Measurements from ENCODE around the gene ANP32B. TPM values are rescaled to one million over a fixed set of nuclear protein-coding genes. Genes with fewer than 3 reads are reported as not detected.

The ANP32B gene
- total RNA-seq (ENCODE audit: unreplicated experiment) = 108 TPM
- long read RNA-seq, transcript ANP32B-201 (7 exons, 1,463 nt) = major isoform, 75 of 99 reads
- long read RNA-seq, partial matches to known transcripts = 9 of 99 reads
- long read RNA-seq, other reads (novel, unspliced or antisense) = 15 of 99 reads

DNA sequence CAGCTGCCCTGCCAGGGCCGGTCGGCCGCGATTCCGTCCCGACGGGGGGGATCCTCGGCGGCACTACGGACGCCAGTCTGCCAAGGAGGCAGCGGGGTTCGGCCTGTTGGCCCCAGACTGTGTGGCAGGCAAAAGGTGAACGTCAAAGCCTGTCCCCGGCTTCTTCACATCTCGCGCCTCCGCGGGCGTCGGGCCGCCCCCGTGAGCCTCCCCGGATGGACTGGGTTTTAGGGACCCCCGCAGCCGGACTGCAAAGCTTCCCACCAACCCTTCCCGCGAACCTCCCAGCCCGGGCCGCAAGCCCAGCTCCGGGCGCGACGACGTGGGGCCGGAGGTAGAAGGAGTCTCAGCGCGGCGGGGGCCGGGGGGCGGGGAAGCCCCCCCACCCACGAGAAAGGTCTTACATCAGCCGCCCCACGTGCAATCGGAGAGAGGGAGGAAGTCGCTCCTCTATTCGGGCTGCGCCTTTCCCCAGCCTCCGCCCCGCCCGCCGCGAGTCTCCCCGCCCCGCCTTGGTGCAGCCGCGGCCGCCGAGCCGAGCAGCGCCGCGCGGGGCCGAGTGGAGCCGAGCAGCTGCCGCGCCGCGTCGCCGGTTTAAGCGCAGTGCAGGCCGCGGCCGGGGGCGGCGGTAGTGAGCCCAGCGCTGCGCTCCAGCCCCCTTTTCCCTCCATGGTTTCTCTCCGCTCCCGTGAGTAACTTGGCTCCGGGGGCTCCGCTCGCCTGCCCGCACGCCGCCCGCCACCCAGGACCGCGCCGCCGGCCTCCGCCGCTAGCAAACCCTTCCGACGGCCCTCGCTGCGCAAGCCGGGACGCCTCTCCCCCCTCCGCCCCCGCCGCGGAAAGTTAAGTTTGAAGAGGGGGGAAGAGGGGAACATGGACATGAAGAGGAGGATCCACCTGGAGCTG, at the start of gene ANP32B:
Gene ANP32B, plus strand, starts transcription at position 659 of the 906 bp plus-strand sequence. Its CDS starts 215 bp downstream, at position 874.
- peak; percentile 95 for DNase-seq (ENCODE audit: low spot score)
- Mint-ChIP-seq H3K27ac (ENCODE audit: unreplicated experiment) (no peak within 1 kb of the TSS), H3K9me3 (ENCODE audit: unreplicated experiment) (no peaks in the 10 kb centered on the region), H3K27me3 (ENCODE audit: unreplicated experiment) (peaks cover 9% of the 10 kb centered on the region), H3K4me3 (ENCODE audit: unreplicated experiment) (peak within 1 kb of the TSS; percentile 76), H3K4me1 (ENCODE audit: unreplicated experiment) (peaks cover 4% of the 10 kb centered on the region), H3K36me3 (ENCODE audit: low read depth, unreplicated experiment) (no peaks in the 10 kb centered on the region)
- TF ChIP-seq, protein P1, sequence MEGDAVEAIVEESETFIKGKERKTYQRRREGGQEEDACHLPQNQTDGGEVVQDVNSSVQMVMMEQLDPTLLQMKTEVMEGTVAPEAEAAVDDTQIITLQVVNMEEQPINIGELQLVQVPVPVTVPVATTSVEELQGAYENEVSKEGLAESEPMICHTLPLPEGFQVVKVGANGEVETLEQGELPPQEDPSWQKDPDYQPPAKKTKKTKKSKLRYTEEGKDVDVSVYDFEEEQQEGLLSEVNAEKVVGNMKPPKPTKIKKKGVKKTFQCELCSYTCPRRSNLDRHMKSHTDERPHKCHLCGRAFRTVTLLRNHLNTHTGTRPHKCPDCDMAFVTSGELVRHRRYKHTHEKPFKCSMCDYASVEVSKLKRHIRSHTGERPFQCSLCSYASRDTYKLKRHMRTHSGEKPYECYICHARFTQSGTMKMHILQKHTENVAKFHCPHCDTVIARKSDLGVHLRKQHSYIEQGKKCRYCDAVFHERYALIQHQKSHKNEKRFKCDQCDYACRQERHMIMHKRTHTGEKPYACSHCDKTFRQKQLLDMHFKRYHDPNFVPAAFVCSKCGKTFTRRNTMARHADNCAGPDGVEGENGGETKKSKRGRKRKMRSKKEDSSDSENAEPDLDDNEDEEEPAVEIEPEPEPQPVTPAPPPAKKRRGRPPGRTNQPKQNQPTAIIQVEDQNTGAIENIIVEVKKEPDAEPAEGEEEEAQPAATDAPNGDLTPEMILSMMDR (IDR thresholded peaks at IDR 0.05; ENCODE audit: unreplicated experiment) = peak; percentile 96

- Mint-ChIP-seq H3K27me3 (ENCODE audit: unreplicated experiment) (no peaks in the 10 kb centered on the region), H3K27ac (ENCODE audit: unreplicated experiment) (no peak overlapping the region)
- no peak for DNase-seq (ENCODE audit: low spot score)
Observed at GRCh38 chr9:97934321-97935115, 48.6 kb upstream of the ANP32B start.

DNA sequence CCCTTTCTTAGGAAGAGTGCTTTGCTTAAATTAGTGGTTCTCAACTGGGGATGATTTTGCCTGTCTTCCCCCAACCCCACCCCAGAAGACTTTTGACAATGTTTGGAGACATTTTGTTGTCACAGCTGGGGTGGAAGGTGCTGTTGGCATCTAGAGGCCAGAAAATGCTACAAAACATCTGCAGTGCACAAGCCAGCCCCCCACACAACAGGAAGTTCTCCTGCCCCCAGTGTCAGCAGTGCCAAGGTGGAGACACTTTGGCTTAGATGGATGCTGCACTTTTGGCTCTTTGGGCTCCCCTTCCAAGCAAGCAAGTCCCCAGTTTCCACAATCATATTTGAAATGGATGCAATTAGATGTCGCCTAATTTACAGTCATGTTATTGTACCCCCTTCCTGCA, 47.9 kb upstream of the ANP32B start:
- Mint-ChIP-seq H3K36me3 (ENCODE audit: low read depth, unreplicated experiment) (no peaks in the 10 kb centered on the region), H3K4me3 (ENCODE audit: unreplicated experiment) (no peak overlapping the region), H3K27me3 (ENCODE audit: unreplicated experiment) (no peaks in the 10 kb centered on the region), H3K27ac (ENCODE audit: unreplicated experiment) (no peak overlapping the region), H3K9me3 (ENCODE audit: unreplicated experiment) (no peaks in the 10 kb centered on the region), H3K4me1 (ENCODE audit: unreplicated experiment) (peaks cover 18% of the 10 kb centered on the region)
- no peak for DNase-seq (ENCODE audit: low spot score)
- TF ChIP-seq, protein P1 (IDR thresholded peaks at IDR 0.05; ENCODE audit: unreplicated experiment) = no peak

More at GRCh38 chr9:97934321-97935115, 48.6 kb upstream of the ANP32B start:
- TF ChIP-seq, protein P1 (IDR thresholded peaks at IDR 0.05; ENCODE audit: unreplicated experiment) = no peak
- H3K4me1 Mint-ChIP-seq (ENCODE audit: unreplicated experiment) = peaks cover 18% of the 10 kb centered on the region
- no peaks in the 10 kb centered on the region for H3K36me3 Mint-ChIP-seq (ENCODE audit: low read depth, unreplicated experiment)
- no peak overlapping the region for H3K4me3 Mint-ChIP-seq (ENCODE audit: unreplicated experiment)
- H3K9me3 Mint-ChIP-seq (ENCODE audit: unreplicated experiment) = no peaks in the 10 kb centered on the region

GRCh38 chr9:97936998-97937397, 46.1 kb upstream of the ANP32B start:
- Mint-ChIP-seq H3K4me3 (ENCODE audit: unreplicated experiment) (no peak overlapping the region), H3K36me3 (ENCODE audit: low read depth, unreplicated experiment) (no peaks in the 10 kb centered on the region), H3K27me3 (ENCODE audit: unreplicated experiment) (no peaks in the 10 kb centered on the region), H3K9me3 (ENCODE audit: unreplicated experiment) (no peaks in the 10 kb centered on the region), H3K27ac (ENCODE audit: unreplicated experiment) (no peak overlapping the region), H3K4me1 (ENCODE audit: unreplicated experiment) (peaks cover 4% of the 10 kb centered on the region)
- TF ChIP-seq, protein P1 (IDR thresholded peaks at IDR 0.05; ENCODE audit: unreplicated experiment) = no peak
- DNase-seq (ENCODE audit: low spot score) = no peak

Measured in endothelial cell (in vitro differentiated cells).